K562 (cell line): ENCODE results near the gene ECE2. TPM values are rescaled to one million over a fixed set of nuclear protein-coding genes. Genes with fewer than 3 reads are reported as not detected.

Experiments
- CREM ChIP-seq: IDR thresholded peaks from 2 replicates; pipeline ENCODE4 v1.6.1; 2014; ENCODE audit warnings: antibody characterized with exemption, low read depth
- JUN ChIP-seq, 2 experiments: sonication (generic) in 1 of 2; formaldehyde crosslinking in 1 of 2; IDR thresholded peaks; 2 replicates each; pipeline versions ENCODE4 v1.6.1 to v1.8.0; 2012 to 2022; ENCODE audit warnings: borderline replicate concordance in 2 of 2, mild to moderate bottlenecking in 2 of 2, improper control_type of control experiment in 1 of 2, low read depth in 1 of 2, low read length in 1 of 2, missing genetic modification reagents in 1 of 2
- NFIC ChIP-seq: fragments of 450-650 bp; IDR thresholded peaks from 2 replicates; pipeline ENCODE4 v1.6.1; 2017; ENCODE audit warnings: mild to moderate bottlenecking, inconsistent platforms
- RBM15 ChIP-seq: fragments of 200-400 bp; formaldehyde crosslinking; IDR thresholded peaks from 2 replicates; pipeline ENCODE4 v1.6.1; 2018; ENCODE audit warnings: mild to moderate bottlenecking, low read length, moderate library complexity; ENCODE audit not compliant: insufficient read depth
- RCOR1 ChIP-seq, 2 experiments: IDR thresholded peaks; 2 replicates each; pipeline ENCODE4 v1.6.1; 2012; ENCODE audit warnings: low read depth in 2 of 2, low read length in 2 of 2, borderline replicate concordance in 1 of 2, improper control_type of control experiment in 1 of 2
- SFPQ ChIP-seq: fragments of 200-400 bp; formaldehyde crosslinking; IDR thresholded peaks from 2 replicates; pipeline ENCODE4 v1.6.1; 2017; ENCODE audit warnings: mild to moderate bottlenecking, low read depth, low read length, moderate library complexity
- SMARCE1 ChIP-seq: fragments of 450-650 bp; IDR thresholded peaks from 2 replicates; pipeline ENCODE4 v1.7.1; 2016; ENCODE audit warnings: mild to moderate bottlenecking
- STAG1 ChIP-seq: sonication (generic); formaldehyde crosslinking; IDR thresholded peaks from 2 replicates; pipeline ENCODE4 v1.5.0; 2020; ENCODE audit warnings: missing genetic modification reagents, borderline replicate concordance
- TAF1 ChIP-seq: IDR thresholded peaks from 2 replicates; pipeline ENCODE4 v1.6.1; 2011; ENCODE audit warnings: mild to moderate bottlenecking, low read length, moderate library complexity; ENCODE audit not compliant: insufficient read depth, control insufficient read depth, severe bottlenecking; ENCODE audit errors: extremely low read depth
- TCF3 ChIP-seq: sonication (generic); formaldehyde crosslinking; IDR thresholded peaks from 2 replicates; pipeline ENCODE4 v1.4.0; 2020; ENCODE audit warnings: mild to moderate bottlenecking, missing genetic modification reagents
- XRCC5 ChIP-seq: fragments of 200-400 bp; formaldehyde crosslinking; IDR thresholded peaks from 2 replicates; pipeline ENCODE4 v1.6.1; 2017; ENCODE audit warnings: low read depth, mild to moderate bottlenecking, low read length
- polyA plus RNA-seq, 8 experiments: library from polyadenylated mRNA; depleted of rRNA in 4 of 8; stranded (reverse) in 5 of 8; unstranded in 3 of 8; fragments of >200 nt; fragmentation: Nextera tagmentation in 2 of 8; fragmentation: Illumina TruSeq in 1 of 8; extraction: Ambion mirVana in 2 of 8; extraction: Trizol in 1 of 8; gene quantifications; 2 replicates each; pipeline versions ENCODE4 v1.2.1 to v1.2.3, GENCODE V29; 2011 to 2014; ENCODE audit warnings: inconsistent platforms in 1 of 8, missing spikeins in 1 of 8
- total RNA-seq, 7 experiments: library from RNA; depleted of rRNA in 6 of 7; stranded (reverse); fragments of >200 nt in 6 of 7; fragmentation: Illumina TruSeq in 2 of 7; extraction: Trizol in 2 of 7; gene quantifications; 2 replicates each; pipeline versions ENCODE4 v1.2.1 to v1.2.3, GENCODE V29; 2011 to 2021; ENCODE audit warnings: low replicate concordance in 1 of 7
- TF ChIP-seq, protein P1 (sequence below), 3 experiments: fragments of 200-800 bp in 1 of 3; sonication (Bioruptor generic) in 1 of 3; sonication (generic) in 1 of 3; formaldehyde crosslinking in 1 of 3; IDR thresholded peaks; 2 replicates each; pipeline versions ENCODE4 v1.6.1 to v1.8.0; 2016 to 2022; ENCODE audit warnings: mild to moderate bottlenecking in 2 of 3, missing compliant biosample characterization in 2 of 3, missing genetic modification characterization in 2 of 3, missing genetic modification reagents in 1 of 3
- TF ChIP-seq, protein P2 (sequence below): fragments of 450-650 bp; IDR thresholded peaks from 2 replicates; pipeline ENCODE4 v1.6.1; 2016; ENCODE audit warnings: low read depth

Gene ECE2
- total and polyA plus RNA-seq, 9 of the 15 experiments (the other 6 are each of a cell fraction or from before 2014, with no cell fraction given): not detected

GRCh38 chr3:184250167-184250828 is 25.5 kb upstream of the ECE2 start (continued):
- TF ChIP-seq XRCC5: peak; percentile 55; the same call in 1 of the 2 replicates
- TF ChIP-seq CREM: peak; percentile 60
- TF ChIP-seq SMARCE1: 0 out of 2 replicates have a peak, but pooled peaks have one; percentile 29
- TF ChIP-seq, protein P1, sequence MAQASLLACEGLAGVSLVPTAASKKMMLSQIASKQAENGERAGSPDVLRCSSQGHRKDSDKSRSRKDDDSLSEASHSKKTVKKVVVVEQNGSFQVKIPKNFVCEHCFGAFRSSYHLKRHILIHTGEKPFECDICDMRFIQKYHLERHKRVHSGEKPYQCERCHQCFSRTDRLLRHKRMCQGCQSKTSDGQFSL (CRISPR knock-in tag; IDR thresholded peaks at IDR 0.05): no peak
- TF ChIP-seq, protein P1 (tag; IDR thresholded peaks at IDR 0.05): no peak
- TF ChIP-seq NFIC: no peak
- peak; percentile 40 for TF ChIP-seq TAF1
- TF ChIP-seq RBM15: no peak
- TF ChIP-seq STAG1 (CRISPR knock-in tag): no peak
- no peak for TF ChIP-seq TCF3 (CRISPR knock-in tag)
- no peak for TF ChIP-seq SFPQ
- TF ChIP-seq, protein P2, sequence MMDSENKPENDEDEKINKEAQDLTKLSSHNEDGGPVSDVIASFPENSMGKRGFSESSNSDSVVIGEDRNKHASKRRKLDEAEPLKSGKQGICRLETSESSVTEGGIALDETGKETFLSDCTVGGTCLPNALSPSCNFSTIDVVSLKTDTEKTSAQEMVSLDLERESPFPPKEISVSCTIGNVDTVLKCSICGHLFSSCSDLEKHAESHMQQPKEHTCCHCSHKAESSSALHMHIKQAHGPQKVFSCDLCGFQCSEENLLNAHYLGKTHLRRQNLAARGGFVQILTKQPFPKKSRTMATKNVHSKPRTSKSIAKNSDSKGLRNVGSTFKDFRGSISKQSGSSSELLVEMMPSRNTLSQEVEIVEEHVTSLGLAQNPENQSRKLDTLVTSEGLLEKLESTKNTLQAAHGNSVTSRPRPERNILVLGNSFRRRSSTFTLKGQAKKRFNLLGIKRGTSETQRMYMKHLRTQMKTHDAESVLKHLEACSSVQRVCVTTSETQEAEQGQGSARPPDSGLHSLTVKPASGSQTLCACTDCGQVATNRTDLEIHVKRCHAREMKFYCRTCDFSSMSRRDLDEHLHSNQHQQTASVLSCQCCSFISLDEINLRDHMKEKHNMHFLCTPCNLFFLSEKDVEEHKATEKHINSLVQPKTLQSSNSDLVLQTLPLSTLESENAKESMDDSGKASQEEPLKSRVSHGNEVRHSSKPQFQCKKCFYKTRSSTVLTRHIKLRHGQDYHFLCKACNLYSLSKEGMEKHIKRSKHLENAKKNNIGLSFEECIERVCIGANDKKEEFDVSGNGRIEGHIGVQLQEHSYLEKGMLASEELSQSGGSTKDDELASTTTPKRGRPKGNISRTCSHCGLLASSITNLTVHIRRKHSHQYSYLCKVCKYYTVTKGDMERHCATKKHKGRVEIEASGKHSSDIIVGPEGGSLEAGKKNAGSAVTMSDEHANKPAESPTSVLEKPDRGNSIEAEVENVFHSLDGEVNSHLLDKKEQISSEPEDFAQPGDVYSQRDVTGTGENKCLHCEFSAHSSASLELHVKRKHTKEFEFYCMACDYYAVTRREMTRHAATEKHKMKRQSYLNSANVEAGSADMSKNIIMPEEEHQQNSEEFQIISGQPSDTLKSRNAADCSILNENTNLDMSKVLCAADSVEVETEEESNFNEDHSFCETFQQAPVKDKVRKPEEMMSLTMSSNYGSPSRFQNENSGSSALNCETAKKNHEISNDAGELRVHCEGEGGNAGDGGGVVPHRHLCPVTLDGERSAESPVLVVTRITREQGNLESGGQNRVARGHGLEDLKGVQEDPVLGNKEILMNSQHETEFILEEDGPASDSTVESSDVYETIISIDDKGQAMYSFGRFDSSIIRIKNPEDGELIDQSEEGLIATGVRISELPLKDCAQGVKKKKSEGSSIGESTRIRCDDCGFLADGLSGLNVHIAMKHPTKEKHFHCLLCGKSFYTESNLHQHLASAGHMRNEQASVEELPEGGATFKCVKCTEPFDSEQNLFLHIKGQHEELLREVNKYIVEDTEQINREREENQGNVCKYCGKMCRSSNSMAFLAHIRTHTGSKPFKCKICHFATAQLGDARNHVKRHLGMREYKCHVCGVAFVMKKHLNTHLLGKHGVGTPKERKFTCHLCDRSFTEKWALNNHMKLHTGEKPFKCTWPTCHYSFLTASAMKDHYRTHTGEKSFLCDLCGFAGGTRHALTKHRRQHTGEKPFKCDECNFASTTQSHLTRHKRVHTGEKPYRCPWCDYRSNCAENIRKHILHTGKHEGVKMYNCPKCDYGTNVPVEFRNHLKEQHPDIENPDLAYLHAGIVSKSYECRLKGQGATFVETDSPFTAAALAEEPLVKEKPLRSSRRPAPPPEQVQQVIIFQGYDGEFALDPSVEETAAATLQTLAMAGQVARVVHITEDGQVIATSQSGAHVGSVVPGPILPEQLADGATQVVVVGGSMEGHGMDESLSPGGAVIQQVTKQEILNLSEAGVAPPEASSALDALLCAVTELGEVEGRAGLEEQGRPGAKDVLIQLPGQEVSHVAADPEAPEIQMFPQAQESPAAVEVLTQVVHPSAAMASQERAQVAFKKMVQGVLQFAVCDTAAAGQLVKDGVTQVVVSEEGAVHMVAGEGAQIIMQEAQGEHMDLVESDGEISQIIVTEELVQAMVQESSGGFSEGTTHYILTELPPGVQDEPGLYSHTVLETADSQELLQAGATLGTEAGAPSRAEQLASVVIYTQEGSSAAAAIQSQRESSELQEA: no peak
- peak; percentile 34; the same call in 1 of the 2 replicates for TF ChIP-seq JUN (IDR thresholded peaks at IDR 0.05; ENCODE audit: borderline replicate concordance, low read depth, low read length)
- TF ChIP-seq JUN (CRISPR knock-in tag; IDR thresholded peaks at IDR 0.05; ENCODE audit: borderline replicate concordance): no peak
- 0 out of 4 replicates have a peak, but pooled peaks of 1 of the 2 experiments have one; percentile 44 for TF ChIP-seq RCOR1 (IDR thresholded peaks at IDR 0.05; ENCODE audit: borderline replicate concordance in 1 of 2, low read depth in 2 of 2, low read length in 2 of 2)
